NCI-H1092 (cell line): Measurements from ENCODE around the gene PGA5.
A peak's percentile ranks its signal among the peaks of the same experiment; 100 is the strongest.
"Not testable (repeated sequence)": the region's sequence is repeated elsewhere in the genome, so short reads cannot be mapped to it uniquely, and the experiment has no call there.

Experiments
- DNase-seq: peaks from one replicate; lab custom pipeline; 2025; lab: John Stamatoyannopoulos, UW

PGA5 gene

DNA sequence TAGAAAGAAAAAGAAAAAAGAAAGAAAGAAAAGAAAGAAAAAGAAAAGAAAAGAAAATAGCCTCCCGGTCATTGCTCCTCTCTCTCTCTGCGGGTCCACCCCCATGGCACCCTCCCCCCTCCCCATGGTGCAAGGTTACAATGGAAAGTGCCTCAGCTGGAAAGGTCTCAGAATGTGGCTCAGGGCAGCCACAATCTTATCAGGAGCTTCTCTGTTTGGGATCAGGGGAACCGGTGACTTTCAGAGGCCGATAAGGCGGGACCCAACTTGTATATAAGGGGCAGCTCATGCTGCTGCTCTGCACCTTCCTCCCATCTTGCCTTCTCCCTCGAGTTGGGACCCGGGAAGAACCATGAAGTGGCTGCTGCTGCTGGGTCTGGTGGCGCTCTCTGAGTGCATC, at the start of gene PGA5:
PGA5 (plus strand) TSS at position 301 of the 400 bp plus-strand sequence; CDS start at position 353, 52 bp downstream.
- not testable (repeated sequence) for DNase-seq

DNA sequence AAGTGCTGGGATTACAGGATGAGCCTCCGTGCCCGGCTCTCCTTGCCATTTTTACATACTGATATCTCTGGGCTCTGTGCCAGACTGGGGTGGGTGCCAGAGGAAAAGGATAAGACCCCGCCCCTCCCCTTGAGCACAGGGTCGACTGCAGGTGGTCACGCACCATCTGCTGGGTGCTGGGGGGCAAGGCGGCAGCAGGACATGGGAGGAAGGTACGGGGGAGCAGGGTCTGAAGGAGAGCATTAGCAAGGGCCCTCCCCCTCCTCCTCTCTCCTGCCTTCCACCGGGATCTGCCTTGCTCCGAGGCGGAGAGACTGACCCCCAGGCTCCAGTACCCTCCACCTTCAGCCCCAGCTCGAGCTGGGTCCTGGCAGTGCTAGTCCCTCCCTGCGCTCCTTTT, 47.4 kb upstream of the PGA5 start:
- peak; percentile 75 for DNase-seq

DNA sequence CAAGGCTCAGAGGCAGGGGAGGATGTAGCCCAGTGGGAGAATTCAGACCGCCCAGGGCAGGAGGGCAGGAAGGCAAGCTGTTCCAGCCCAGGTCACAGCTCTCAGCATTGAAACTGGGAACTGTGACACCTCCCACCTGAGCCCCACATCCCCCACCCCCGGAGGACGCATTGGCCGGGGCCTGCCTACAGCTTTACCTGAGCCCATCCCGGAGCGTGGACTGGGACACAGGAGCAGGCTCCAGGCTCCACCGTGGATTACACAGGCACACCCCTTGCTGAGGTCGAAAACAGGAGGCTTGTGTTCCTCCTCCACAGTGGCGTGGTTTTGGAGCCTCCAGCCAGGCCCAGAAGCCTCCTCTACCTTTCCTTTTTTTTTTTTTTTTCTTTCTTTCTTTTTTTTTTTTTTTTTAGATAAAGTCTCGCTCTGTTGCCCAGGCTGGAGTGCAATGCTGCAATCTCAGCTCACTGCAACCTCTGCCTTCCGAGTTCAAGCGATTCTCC, 46.8 kb upstream of the PGA5 start:
- DNase-seq = no peak

DNA sequence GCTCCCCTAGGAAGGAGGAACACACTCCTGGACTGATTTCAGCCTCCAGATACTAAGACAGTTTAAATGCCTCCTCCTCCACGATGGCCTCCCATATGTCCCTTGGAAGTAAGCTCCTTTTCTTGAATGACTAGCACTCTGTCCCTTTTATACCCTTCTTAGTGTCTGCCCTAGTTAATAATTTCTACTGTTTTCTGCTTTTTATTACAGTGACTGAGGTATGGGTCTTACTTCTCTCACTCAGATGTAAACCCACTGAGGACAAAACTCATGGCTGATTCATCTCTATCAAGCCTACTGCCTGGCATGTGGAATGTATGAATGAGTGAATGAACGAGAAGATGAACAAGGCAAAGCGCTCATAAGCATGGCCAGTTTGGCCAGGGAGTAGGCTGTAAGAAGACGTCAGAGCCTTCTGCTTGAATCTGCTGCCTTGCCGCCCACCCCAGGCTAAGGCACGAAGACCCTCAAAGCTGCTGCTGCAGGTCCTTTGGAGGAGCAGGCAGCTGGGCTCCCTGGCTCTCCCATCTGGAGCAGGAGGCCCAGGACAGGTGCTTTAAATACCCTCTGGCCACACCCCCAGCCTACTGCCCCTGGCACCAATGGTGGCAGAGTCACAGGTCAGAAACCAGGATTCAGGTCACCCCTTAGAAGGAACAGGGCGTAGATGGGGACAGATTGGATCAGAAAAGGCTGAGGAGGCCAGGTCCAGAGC, 45.8 kb upstream of the PGA5 start:
- DNase-seq = no peak

DNA sequence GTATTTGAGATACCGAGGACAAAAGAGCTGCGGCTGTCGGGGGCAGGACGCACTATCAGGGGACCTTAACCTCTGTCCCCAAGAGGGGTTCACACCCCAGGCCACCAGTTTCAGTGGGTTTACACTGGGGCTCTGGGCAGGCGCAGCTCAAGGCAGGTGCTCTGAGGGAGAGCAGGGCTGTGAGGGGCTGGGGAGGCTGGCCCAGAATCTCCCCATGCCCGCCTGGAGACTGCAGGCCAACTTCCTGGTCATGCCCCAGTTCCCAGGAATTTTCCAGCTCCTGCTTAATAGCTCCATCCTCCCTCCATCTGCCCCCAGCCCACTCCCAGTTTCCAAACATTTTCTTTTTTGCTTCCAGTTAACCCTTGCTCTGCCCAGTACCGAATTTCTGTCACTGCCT, 45.3 kb upstream of the PGA5 start:
- DNase-seq = no peak

DNA sequence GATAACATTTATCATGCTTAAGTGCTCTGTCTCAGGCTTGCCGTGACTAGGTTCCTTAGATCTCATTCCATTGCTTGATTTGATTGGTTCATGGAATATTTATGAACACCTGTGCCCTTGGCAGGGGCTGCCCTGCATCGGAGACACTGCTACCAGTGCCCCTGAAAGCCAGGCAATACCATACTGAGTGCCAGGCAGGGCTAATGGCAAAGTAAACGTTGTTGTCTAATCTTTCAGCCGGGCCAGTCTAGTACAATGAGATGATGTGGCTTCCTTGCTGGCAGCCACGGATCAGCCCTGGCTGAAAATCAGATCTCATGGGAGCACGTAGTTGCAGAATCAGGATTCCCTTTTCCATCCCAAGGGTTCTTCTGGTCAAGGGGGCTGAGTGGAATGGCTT, 42.6 kb upstream of the PGA5 start:
- no peak for DNase-seq

DNA sequence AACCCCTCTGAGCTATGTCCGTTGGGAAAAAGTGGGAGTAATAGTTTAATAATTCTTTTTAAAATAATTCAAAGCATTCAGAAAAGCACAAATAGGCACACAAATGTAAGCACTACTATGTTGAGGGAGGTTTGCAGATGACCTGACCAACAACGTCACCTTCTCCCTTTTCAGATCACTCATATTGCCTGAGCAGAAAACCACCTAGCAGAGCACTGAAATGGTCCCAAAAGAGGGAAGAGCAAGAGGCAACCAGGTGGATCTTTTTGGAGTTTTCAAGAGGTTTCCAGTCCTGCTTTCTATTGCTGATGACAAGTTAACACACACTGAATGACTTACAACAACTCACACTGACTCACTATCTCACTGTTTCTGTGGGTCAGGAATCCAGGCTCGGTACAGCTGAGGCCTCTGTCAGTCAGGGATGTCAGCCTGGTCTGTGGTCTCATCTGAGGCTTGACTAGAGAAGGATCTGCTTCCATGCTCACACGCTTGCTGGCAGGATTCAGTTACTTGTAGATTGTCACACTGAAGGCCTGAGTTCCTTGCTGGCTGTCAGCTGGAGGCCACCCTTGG, 41.9 kb upstream of the PGA5 start:
- DNase-seq = no peak

DNA sequence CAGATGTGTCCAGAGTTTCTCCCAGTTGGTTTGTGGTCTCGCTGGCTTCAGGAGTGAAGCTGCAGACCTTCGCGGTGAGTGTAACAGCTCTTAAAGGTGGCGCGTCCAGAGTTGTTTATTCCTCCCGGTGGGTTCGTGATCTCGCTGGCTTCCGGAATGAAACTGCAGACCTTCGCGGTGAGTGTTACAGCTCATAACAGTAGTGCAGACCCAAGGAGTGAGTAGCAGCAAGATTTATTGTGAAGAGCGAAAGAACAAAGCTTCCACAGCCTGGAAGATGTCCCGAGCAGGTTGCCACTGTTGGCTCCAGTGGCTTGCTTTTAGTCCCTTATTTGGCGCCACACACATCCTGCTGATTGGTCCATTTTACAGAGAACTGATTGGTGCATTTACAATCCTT, 39.5 kb upstream of the PGA5 start:
- DNase-seq = no peak

DNA sequence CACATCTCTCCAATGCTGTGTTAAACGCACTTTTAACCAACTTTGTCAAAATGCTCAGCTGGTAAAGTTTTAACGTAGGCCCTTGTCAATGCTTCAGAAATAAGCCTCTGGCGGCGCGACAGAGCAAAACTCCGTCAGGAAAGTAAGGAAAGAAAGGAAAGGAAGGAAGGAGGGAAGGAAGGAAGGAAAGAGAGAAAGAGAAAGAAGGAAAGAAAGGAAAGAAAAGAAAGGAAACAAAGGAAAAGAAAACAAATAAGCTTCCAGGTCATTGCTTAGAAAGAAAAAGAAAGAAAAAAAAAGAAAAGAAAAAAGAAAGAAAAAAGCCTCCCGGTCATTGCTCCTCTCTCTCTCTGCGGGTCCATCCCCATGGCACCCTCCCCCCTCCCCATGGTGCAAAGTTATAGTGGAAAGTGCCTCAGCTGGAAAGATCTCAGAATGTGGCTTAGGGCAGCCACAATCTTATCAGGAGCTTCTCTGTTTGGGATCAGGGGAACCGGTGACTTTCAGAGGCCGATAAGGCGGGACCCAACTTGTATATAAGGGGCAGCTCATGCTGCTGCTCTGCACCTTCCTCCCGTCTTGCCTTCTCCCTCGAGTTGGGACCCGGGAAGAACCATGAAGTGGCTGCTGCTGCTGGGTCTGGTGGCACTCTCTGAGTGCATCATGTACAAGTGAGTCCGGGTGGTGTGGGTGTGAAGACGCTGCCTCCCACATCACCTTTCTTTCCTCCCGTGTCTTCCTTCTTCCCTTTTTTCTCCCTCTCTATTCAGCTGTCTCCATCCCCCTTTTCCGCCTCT, 37.8 kb upstream of the PGA5 start, which contains the start of gene PGA3:
PGA3 (plus strand) TSS at position 566 of the 797 bp plus-strand sequence; CDS start at position 616, 50 bp downstream.
- DNase-seq = not testable (repeated sequence)

DNA sequence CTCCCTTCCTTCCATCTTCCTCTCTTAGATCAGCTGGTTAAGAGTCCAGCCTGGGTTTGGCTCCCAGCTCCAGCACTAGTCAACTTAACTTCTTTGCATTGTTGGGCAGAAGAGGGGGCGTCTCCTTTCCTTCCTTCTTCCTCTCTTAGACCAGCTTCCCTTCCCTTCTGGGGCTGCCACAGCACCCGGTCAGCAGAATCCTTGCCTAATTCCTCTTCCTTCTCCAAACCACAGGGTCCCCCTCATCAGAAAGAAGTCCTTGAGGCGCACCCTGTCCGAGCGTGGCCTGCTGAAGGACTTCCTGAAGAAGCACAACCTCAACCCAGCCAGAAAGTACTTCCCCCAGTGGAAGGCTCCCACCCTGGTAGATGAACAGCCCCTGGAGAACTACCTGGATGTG, 37.1 kb upstream of the PGA5 start:
- DNase-seq = not testable (repeated sequence)

DNA sequence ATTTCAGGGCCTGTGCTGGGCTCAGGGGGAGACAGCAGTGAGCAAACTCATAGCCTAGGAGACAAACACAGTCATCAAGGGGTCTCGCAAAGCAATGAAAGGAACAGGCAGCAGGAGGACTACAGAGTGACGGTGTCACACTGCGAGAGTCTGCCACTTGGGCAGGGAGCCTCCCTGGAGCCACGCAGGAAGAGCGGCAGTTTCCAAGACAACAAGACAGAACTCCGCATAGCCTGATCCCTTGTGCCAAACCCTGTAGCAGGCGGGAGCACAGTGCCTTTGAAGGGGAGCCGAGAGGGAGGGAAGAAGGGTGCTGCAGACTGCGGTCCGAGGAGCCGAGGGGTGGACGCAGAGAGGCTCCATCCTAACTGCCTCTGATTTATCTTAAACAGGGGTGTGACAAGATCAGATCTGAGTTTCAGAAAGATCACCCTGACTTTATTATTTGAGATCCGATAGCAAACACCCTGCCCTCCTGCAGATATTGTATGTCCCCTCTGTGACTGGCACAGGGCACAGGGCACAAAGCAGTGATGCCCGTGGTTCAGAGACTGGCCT, 36.4 kb upstream of the PGA5 start:
- DNase-seq = peak; percentile 19

DNA sequence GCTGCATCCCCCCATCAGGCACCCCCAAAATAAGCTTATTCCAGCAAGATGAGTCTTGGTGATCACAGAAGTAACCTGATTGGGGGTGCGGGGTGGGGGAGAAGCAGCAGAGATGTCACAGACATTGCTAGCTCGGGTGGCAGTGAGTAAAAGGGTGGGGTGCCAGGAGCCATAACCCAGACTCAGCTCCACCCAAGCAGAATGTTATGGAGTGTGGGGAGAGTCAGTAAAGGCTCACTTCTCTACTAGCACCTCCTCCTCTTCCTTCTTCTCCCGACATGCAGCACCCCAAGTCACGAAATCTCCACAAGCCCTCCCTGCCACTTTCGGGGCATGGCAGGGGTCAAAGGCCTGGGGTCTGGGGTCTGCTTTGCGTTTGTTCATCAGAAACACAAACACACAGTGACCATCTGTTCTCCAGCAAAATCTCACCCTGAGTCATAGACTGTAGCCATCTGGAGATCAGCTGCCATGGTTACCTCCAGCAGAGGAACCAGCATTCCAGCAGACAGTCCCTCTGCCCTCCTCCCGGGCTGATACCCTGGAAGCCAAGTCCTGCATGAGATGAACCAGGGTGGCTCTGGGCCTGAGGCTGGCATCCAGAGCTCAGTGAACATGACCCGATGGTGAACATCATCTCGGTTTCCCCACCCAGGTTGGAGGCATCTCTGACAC, 33.2 kb upstream of the PGA5 start:
- DNase-seq = not testable (repeated sequence)

DNA sequence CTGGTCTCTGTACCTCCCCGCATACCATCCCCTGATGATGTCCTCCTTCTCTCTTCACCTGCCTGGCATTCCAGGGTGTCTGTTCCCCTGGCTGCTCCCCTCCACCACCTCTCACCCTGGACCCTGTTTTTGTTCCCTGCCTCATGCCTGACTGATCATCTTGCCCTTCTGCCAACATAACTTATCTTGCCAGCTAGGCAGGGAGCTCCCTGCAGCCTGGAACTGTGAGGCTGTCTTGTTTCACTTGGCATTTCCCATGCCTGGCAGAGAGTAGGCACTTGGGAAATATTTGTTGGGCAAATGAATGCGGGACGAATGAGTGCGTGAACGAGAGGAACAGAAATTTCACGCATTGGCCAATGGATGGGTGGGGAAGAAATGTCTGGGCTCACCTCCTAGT, 30.3 kb upstream of the PGA5 start:
- not testable (repeated sequence) for DNase-seq

DNA sequence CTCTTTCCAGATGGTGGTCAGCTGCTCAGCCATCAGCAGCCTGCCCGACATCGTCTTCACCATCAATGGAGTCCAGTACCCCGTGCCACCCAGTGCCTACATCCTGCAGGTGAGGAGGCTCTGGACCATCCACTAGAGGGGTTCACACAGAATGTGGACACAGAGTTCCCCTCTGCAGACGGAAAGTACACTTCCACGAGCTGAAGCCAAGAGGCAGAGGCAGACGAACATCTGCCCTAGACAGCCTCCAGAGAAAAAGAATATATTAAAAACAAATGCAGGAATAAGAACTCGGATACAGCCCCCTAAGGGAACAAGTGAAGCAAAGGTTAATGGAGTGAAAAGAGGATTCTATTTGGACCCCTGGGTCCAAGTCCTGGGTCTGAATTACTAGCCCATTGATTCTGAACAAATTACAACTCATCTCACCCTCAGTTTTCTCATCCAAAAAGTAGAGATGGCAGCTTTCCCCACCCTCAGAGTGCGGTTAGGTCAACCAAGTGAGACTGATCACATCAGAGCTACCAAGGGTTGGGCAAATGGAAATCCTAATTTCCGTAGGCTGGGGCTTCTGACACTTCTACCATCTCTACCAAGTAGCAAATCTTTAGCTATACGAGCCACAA, 29.5 kb upstream of the PGA5 start:
- DNase-seq = not testable (repeated sequence)

DNA sequence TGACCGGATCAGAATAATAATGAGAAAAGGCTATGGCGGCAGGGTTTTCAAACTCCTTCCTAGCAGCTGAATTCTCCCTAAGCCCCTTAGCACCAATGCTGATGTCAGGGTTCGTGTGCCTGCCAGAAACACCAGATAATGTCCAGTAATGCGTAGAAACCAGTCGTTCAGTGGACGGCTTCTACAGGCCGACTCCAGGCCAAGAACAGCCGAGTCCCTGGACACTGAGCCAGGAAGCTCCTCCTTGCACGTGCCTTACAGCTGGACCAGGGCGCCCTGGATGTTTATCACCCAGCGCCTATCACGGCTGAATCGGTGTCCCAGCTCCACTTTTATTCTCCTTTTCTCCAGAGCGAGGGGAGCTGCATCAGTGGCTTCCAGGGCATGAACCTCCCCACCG, 28.8 kb upstream of the PGA5 start:
- DNase-seq = not testable (repeated sequence)

DNA sequence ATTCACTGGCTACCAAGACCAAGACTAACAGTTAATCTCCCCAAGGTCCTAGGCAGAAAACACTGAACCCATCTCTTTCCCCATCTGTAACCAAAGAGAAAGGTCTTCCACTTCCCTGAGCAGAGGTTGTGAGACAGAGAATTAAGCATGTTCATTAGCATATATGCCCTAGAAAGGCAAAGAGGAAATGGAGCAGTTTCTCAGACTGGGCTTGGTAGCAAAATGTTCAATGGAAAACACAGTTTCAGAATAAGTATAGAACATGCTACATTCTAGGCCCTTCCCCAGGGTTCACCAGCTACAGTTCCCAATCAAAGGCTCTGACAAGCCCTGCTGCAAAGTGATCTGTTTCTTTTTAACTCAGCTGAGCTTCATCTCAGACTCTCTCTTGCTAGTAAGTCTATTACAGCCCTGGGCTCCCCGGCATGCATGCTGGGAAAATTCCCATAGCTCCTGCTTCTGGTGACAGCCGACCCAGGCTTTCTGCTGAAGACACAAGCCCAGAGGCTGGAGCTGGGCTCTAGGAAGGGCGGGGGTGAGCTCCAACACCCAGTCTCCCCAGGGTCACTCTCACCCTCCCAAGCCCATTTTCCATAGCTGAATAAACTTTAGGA, 27.2 kb upstream of the PGA5 start:
- DNase-seq = not testable (repeated sequence)

DNA sequence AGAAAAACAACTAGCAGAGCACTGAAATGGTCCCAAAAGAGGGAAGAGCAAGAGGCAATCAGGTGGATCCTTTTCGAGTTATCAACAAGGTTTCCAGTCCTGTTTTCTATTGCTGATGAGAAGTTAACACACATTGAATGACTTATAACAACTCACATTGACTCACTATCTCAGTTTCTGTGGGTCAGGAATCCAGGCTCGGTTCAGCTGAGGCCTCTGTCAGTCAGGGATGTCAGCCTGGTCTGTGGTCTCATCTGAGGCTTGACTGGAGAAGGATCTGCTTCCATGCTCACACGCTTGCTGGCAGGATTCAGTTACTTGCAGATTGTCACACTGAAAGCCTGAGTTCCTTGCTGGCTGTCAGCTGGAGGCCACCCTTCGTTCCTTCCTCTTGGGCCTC, 22.7 kb upstream of the PGA5 start:
- not testable (repeated sequence) for DNase-seq

DNA sequence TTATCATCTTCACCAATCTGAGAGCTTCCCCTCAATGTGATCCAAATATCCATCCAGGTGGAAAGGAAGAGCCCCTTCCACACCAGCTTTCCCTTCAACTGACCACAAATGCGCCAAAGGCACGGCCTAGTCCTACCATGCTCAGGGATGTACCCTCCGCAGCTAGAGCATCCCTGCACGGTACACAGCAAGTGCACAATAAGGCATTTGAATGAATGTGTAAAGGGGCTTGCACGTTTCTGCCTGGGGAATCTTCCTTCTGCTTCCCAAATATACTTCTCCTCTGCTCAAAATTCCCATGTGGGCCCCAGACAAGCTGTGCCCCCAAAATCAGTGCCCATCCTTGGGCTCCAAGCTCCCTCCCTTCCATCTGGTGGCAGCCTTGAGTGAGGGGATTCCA, 22.0 kb upstream of the PGA5 start:
- DNase-seq = not testable (repeated sequence)

DNA sequence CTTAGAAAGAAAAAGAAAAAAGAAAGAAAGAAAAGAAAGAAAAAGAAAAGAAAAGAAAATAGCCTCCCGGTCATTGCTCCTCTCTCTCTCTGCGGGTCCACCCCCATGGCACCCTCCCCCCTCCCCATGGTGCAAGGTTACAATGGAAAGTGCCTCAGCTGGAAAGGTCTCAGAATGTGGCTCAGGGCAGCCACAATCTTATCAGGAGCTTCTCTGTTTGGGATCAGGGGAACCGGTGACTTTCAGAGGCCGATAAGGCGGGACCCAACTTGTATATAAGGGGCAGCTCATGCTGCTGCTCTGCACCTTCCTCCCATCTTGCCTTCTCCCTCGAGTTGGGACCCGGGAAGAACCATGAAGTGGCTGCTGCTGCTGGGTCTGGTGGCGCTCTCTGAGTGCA, 18.9 kb upstream of the PGA5 start, which contains the start of gene PGA4:
PGA4 (plus strand) TSS at position 301 of the 400 bp plus-strand sequence; CDS start at position 355, 54 bp downstream.
- not testable (repeated sequence) for DNase-seq

DNA sequence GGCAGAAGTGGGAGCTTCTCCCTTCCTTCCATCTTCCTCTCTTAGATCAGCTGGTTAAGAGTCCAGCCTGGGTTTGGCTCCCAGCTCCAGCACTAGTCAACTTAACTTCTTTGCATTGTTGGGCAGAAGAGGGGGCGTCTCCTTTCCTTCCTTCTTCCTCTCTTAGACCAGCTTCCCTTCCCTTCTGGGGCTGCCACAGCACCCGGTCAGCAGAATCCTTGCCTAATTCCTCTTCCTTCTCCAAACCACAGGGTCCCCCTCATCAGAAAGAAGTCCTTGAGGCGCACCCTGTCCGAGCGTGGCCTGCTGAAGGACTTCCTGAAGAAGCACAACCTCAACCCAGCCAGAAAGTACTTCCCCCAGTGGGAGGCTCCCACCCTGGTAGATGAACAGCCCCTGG, 18.3 kb upstream of the PGA5 start:
- DNase-seq = not testable (repeated sequence)
